GM23248 (cell line): ENCODE measurements around the gene PARVA.
"Not testable (repeated sequence)": the region's sequence is repeated elsewhere in the genome, so short reads cannot be mapped to it uniquely, and the experiment has no call there.

Experiments
- EZH2 ChIP-seq: fragments of 200-600 bp; sonication (generic); IDR thresholded peaks from 2 replicates; pipeline ENCODE4 v1.6.1; 2018; ENCODE audit warnings: antibody characterized with exemption, mild to moderate bottlenecking; ENCODE audit not compliant: insufficient read depth, poor library complexity, severe bottlenecking
- EZH2phosphoT487 ChIP-seq: fragments of 200-600 bp; sonication (generic); IDR thresholded peaks from 2 replicates; pipeline ENCODE4 v1.6.1; 2018; ENCODE audit warnings: antibody characterized with exemption, moderate library complexity, mild to moderate bottlenecking, low read depth; ENCODE audit not compliant: insufficient read depth

GRCh38 chr11:12357697-12358096 is 19.7 kb upstream of the PARVA start:
- TF ChIP-seq EZH2, EZH2phosphoT487: not testable (repeated sequence)
